H7 (cell line): Measurements from ENCODE around the gene GALNT8. TPM values are rescaled to one million over a fixed set of nuclear protein-coding genes. Genes with fewer than 3 reads are reported as not detected.
"Not testable (repeated sequence)": the region's sequence is repeated elsewhere in the genome, so short reads cannot be mapped to it uniquely, and the experiment has no call there.

ENCODE experiments used
- DNase-seq: peaks from one replicate; pipeline ENCODE4 v3.0.0; 2012
- H3K27me3 ChIP-seq: 2 replicates; pipeline ENCODE4 v1.6.0; 2011; ENCODE audit warnings: mild to moderate bottlenecking, low read length; ENCODE audit not compliant: control insufficient read depth, insufficient read depth
- H3K36me3 ChIP-seq: replicated peaks from 2 replicates; pipeline ENCODE4 v1.5.1; 2011; ENCODE audit warnings: low read length; ENCODE audit not compliant: control insufficient read depth, insufficient read depth
- H3K4me3 ChIP-seq: 2 replicates; pipeline ENCODE4 v1.5.1; 2011; ENCODE audit warnings: low read depth, mild to moderate bottlenecking, control low read depth, low read length, moderate library complexity; ENCODE audit not compliant: insufficient read depth
- total RNA-seq: library from RNA; depleted of rRNA; stranded (reverse); fragments of >200 nt; shearing (Covaris generic); gene quantifications from 2 replicates; pipeline ENCODE4 v1.2.3, GENCODE V29; 2014; rRNA removed

Gene GALNT8
- 2.3 and 4.1 TPM in 2 replicates for total RNA-seq

GRCh38 chr12:4719821-4720636, at the start of gene GALNT8:
GALNT8 (plus strand) TSS chr12:4720400; CDS start chr12:4720678, 278 bp downstream.
- H3K4me3 ChIP-seq: no peak within 1 kb of the TSS
- no peak for DNase-seq

GRCh38 chr12:4679711-4680110, 40.5 kb upstream of the GALNT8 start:
- no peaks in the 10 kb centered on the region for H3K27me3 ChIP-seq
- no peak for DNase-seq
- H3K36me3 ChIP-seq: peaks cover 1% of the 10 kb centered on the region
- H3K4me3 ChIP-seq: no peak overlapping the region

More at GRCh38 chr12:4719821-4720636, at the start of gene GALNT8:
- Histone ChIP-seq H3K27me3 (no peaks in the 10 kb centered on the region), H3K36me3 (no peaks in the 10 kb centered on the region)

- no peaks in the 10 kb centered on the region for H3K27me3 ChIP-seq
- no peak overlapping the region for H3K4me3 ChIP-seq
- DNase-seq: no peak
- H3K36me3 ChIP-seq: peaks cover 6% of the 10 kb centered on the region
These were observed 38.5 kb upstream of the GALNT8 start for GRCh38 chr12:4681732-4682131.

GRCh38 chr12:4685317-4685716, 34.9 kb upstream of the GALNT8 start:
- Histone ChIP-seq H3K4me3 (no peak overlapping the region), H3K36me3 (peaks cover 12% of the 10 kb centered on the region), H3K27me3 (no peaks in the 10 kb centered on the region)
- no peak for DNase-seq

GRCh38 chr12:4690760-4691159, 29.4 kb upstream of the GALNT8 start:
- no peak for DNase-seq
- peaks cover 8% of the 10 kb centered on the region for H3K36me3 ChIP-seq
- no peaks in the 10 kb centered on the region for H3K27me3 ChIP-seq
- no peak overlapping the region for H3K4me3 ChIP-seq

- H3K27me3 ChIP-seq: no peaks in the 10 kb centered on the region
These were observed 19.6 kb upstream of the GALNT8 start for GRCh38 chr12:4700621-4701026.

GRCh38 chr12:4701395-4702190, 18.6 kb upstream of the GALNT8 start:
- Histone ChIP-seq H3K27me3 (no peaks in the 10 kb centered on the region), H3K4me3 (no peak overlapping the region), H3K36me3 (peaks cover 2% of the 10 kb centered on the region)
- no peak for DNase-seq

More at GRCh38 chr12:4700621-4701026, 19.6 kb upstream of the GALNT8 start:
- DNase-seq: no peak
- no peak overlapping the region for H3K4me3 ChIP-seq
- peaks cover 2% of the 10 kb centered on the region for H3K36me3 ChIP-seq

GRCh38 chr12:4703676-4704075, 16.5 kb upstream of the GALNT8 start:
- DNase-seq: no peak
- Histone ChIP-seq H3K4me3 (no peak overlapping the region), H3K27me3 (no peaks in the 10 kb centered on the region), H3K36me3 (peaks cover 2% of the 10 kb centered on the region)

GRCh38 chr12:4705824-4706223, 14.4 kb upstream of the GALNT8 start:
- DNase-seq: no peak
- Histone ChIP-seq H3K36me3 (peaks cover 2% of the 10 kb centered on the region; the same call in 1 of the 2 replicates), H3K4me3 (no peak overlapping the region), H3K27me3 (no peaks in the 10 kb centered on the region)

- Histone ChIP-seq H3K4me3 (no peak overlapping the region), H3K27me3 (no peaks in the 10 kb centered on the region), H3K36me3 (peaks cover 2% of the 10 kb centered on the region; the same call in 1 of the 2 replicates)
- DNase-seq: no peak
These were observed 12.9 kb upstream of the GALNT8 start for GRCh38 chr12:4707306-4707705.

- Histone ChIP-seq H3K4me3 (no peak overlapping the region), H3K36me3 (no peaks in the 10 kb centered on the region), H3K27me3 (no peaks in the 10 kb centered on the region)
- DNase-seq: no peak
These were observed 10.1 kb upstream of the GALNT8 start for GRCh38 chr12:4710113-4710512.

- no peak overlapping the region for H3K4me3 ChIP-seq
- no peak for DNase-seq
- H3K27me3 ChIP-seq: no peaks in the 10 kb centered on the region
- no peaks in the 10 kb centered on the region for H3K36me3 ChIP-seq
These were observed 5.3 kb upstream of the GALNT8 start for GRCh38 chr12:4714879-4715278.

GRCh38 chr12:4717806-4718205, 2.4 kb upstream of the GALNT8 start:
- Histone ChIP-seq H3K36me3 (no peaks in the 10 kb centered on the region), H3K4me3 (no peak overlapping the region), H3K27me3 (no peaks in the 10 kb centered on the region)
- no peak for DNase-seq

- Histone ChIP-seq H3K27me3 (no peaks in the 10 kb centered on the region), H3K4me3 (no peak overlapping the region), H3K36me3 (no peaks in the 10 kb centered on the region)
- peak; percentile 42 for DNase-seq
These were observed 416 bp downstream of the GALNT8 start for GRCh38 chr12:4720637-4720995.

GRCh38 chr12:4721587-4721986, 1.4 kb downstream of the GALNT8 start:
- H3K36me3 ChIP-seq, H3K4me3 ChIP-seq, DNase-seq, H3K27me3 ChIP-seq: not testable (repeated sequence)
